ENCODE data around the gene LZTR1.

LZTR1 gene

DNA sequence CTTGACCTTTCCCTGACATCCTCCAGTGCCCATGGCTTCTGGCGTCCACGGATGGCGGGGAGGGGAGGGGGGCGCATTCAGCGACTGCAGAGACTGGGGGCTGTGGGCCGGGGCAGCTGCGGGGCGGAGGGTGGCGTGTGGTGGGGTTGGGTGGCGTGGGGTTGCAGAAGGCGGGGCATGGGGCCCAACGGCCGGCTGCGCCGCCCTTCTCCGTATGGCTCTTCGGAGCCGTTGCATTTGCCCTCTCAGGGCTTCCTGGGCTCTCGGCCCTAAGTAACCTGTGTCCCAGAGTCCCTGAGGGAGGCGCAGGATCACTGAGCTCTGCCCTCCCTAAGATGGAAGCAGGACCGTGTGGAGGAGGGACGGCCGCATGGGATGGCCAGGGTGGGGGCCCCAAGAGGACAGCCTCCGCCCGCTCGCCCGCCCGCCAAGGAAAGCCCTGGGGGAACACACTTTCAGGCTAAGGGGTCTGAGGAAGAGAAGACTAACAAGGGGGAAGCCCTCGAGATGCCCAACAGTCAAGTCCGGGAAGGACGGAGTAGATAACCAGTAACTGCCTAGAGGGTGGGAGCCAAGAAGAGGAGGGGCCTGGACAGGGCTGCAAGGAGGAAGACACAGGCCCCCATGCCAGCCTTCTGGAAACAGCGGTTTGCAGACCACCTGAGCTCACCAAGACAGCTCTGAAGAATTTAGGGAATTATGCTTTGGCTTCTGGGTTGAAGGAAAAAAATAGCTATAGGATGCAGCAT is 24.2 kb upstream of the LZTR1 start:
- peak overlapping the region; percentile 82 for H3K4me3 Mint-ChIP-seq
- peaks cover 27% of the 10 kb centered on the region for H3K4me1 Mint-ChIP-seq
- ATAC-seq, result peak; percentile 73
- H3K36me3 Mint-ChIP-seq, result peaks cover under 1% of the 10 kb centered on the region
- H3K27me3 Mint-ChIP-seq, result peaks cover 13% of the 10 kb centered on the region
- H3K9me3 Mint-ChIP-seq, result no peaks in the 10 kb centered on the region
- peak overlapping the region; percentile 20 for H3K27ac Mint-ChIP-seq

DNA sequence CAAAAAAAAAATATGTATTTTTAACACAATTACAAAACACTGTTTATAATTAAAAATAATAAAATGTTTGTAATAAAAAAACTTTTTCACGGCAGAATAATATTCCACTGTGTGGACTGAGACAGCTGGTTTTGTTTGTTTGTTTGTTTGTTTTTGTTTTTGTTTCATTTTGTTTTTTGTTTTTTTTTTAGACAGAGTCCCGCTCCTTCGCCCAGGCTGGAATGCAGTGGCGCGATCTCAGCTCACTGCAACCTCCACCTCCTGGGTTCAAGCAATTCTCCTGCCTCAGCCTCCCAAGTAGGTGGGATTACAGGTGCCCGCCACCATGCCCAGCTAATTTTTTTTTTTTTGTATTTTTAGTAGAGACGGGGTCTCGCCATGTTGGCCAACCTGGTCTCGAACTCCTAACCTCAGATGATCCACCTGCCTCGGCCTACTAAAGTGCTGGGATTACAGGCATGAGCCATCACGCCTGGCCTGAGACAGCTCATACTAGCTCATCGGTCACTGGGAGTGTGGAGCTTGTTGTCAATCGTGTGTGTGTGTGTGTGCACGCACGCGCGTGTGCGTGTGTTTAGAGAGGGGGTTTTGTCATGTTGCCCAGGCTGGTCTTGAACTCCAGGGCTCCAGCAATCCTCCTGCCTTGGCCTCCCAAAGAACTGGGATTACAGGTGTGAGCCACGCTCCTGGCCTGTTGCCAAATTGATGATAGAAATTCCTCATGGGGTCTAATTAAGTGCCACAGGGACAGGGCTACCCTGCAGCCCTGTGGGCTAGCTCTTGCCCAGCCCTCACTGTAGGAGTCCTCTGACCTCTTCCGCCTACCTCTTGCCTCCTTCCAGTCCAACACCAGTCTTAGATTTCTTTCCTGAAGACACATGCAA is 22.3 kb upstream of the LZTR1 start:
- ATAC-seq, result no peak
- Mint-ChIP-seq H3K27ac (no peak overlapping the region), H3K4me3 (no peak overlapping the region), H3K9me3 (no peaks in the 10 kb centered on the region), H3K36me3 (no peaks in the 10 kb centered on the region), H3K4me1 (peaks cover 40% of the 10 kb centered on the region), H3K27me3 (peaks cover 13% of the 10 kb centered on the region)

DNA sequence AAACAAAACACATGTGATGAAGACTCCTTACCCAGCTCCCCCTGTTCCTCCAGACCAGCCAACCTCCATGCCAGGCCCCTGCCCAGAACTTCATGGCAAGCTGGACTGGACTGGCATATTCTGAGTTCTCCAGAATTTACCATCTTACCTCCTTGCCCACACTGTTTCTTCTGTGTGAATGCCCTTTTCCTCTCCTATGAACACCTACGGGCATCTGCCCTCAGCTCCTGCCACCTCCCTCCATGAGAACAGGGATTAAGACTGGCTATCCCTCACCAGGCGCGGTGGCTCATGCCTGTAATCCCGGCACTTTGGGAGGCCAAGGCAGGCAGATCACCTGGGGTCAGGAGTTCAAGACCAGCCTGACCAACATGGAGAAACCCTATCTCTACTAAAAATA is 21.5 kb upstream of the LZTR1 start:
- Mint-ChIP-seq H3K9me3 (no peaks in the 10 kb centered on the region), H3K4me1 (peaks cover 44% of the 10 kb centered on the region), H3K36me3 (no peaks in the 10 kb centered on the region), H3K4me3 (no peak overlapping the region), H3K27me3 (peaks cover 13% of the 10 kb centered on the region), H3K27ac (no peak overlapping the region)
- ATAC-seq, result no peak

DNA sequence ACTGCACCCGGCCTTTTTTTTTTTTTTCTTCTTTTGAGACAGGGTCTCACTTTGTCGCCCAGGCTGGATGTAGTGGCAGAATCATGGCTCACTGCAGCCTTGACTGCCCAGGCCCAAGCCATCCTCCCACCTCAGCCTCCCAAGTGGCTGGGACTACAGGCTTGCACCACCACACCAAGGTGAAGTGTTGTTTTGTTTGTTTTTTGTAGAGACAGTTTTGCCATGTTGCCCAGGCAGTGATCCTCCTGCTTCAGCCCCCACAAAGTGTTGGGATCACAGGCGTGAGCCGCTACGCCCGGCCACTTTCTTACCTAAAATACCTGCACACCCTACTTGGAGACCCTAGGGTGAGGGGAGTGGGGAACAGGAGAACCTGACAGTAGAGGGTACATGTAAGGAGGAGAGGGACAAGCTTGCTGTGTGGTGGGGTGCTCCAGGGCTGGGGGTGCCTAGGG is 19.6 kb upstream of the LZTR1 start:
- Mint-ChIP-seq H3K27ac (no peak overlapping the region), H3K4me3 (no peak overlapping the region), H3K9me3 (no peaks in the 10 kb centered on the region), H3K27me3 (peaks cover 12% of the 10 kb centered on the region), H3K4me1 (peaks cover 52% of the 10 kb centered on the region), H3K36me3 (no peaks in the 10 kb centered on the region)
- ATAC-seq, result no peak

DNA sequence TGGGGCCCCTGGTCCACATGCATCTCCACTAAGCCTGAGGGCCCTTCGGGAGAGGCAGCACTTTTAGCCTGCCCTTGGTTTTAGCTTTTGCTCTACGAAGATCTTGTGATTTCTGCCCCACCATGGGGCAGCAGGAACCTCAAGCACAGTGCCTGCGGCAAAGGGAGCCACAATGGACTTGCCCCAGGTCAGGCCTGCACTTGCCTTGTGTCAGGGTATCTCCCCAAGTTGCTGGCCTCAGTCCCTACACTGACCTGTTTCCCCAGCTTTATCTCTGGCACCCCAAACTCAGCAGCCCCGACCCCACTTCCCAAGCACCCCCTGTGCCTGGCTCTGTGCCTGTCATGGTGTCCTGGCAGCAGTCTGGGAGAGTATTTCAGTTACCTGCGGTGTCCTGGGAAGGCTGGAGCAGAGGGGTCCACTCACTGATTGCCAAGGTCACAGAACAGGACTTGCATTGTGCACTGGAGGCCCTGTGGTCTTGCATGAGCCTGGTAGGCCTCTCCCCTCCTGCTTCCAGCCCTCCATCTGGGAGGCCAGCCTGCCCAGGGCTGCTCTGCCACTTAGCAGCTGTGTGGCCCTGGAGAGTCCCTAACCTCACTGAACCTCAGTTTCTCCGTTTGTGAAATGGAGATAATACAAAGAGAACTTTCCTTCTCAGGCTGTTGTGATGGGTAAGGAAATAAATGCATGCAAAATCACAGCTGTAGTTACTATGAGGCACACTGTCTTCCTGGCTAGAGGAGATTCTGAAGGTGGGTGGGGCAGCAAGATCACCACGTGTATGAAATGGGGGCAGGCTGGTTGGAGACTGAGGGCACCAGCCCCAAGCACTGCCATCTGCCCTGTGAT is 18.7 kb upstream of the LZTR1 start:
- no peaks in the 10 kb centered on the region for H3K36me3 Mint-ChIP-seq
- no peak overlapping the region for H3K4me3 Mint-ChIP-seq
- no peak for ATAC-seq

DNA sequence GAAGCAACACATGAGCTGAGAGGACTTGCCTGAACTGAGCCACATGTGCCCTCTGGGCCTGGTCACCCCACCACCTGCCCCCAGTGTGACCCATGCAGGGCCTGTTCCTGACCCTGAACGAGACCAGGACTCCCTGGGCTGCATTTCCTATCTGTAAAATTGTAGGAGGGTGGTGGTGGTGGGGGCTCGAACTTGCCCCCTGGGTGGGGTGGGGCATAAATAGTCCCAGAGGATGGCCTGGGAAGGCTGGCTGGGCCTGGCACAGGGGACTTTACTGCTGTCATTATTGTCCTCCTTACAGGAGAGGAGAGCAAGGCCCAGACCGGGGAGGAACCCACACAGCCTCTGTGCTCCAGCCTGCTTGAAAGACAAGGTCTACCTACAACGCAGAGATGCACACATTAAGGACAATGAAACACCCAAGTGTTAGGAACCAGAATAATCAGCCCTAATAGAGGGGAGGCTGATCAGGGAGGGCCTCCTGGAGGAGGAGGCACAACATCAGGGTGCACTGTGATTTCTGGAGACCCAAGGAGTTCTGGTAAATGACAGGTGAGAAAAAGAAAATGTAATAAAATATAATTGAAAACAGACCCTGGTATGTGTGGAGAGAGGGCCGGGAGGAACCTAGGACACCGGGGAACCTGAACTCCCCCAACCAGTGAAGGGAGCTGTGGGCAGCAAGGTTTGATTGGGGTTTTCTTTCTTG is 17.9 kb upstream of the LZTR1 start:
- no peak for ATAC-seq
- Mint-ChIP-seq H3K27me3 (no peaks in the 10 kb centered on the region), H3K4me1 (peaks cover 59% of the 10 kb centered on the region), H3K36me3 (no peaks in the 10 kb centered on the region), H3K4me3 (peak overlapping the region; percentile 76), H3K27ac (no peak overlapping the region), H3K9me3 (no peaks in the 10 kb centered on the region)

More for the DNA sequence above, 18.7 kb upstream of the LZTR1 start:
- no peak overlapping the region for H3K27ac Mint-ChIP-seq
- no peaks in the 10 kb centered on the region for H3K9me3 Mint-ChIP-seq
- peaks cover 3% of the 10 kb centered on the region for H3K27me3 Mint-ChIP-seq
- peaks cover 52% of the 10 kb centered on the region for H3K4me1 Mint-ChIP-seq

DNA sequence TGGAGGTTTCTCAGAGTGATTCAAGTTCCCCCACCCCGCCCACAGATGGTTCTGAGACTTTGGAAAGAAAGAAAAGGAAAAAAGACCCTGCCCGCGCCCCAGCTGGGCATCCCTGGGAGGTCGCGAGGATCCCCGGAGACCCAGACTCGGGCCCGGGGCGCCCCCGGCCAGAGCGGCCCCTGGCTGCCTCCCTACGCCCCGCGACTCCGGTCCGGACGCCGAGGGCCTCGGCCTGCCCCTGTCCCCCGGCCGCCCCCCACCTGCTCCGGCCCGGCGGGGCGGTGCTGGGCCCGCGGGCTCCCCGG is 17.3 kb upstream of the LZTR1 start:
- peak; percentile 10 for ATAC-seq
- no peak overlapping the region for H3K27ac Mint-ChIP-seq
- no peaks in the 10 kb centered on the region for H3K9me3 Mint-ChIP-seq
- peaks cover 64% of the 10 kb centered on the region for H3K4me1 Mint-ChIP-seq
- peak overlapping the region; percentile 76 for H3K4me3 Mint-ChIP-seq
- H3K36me3 Mint-ChIP-seq, result no peaks in the 10 kb centered on the region
- no peaks in the 10 kb centered on the region for H3K27me3 Mint-ChIP-seq

DNA sequence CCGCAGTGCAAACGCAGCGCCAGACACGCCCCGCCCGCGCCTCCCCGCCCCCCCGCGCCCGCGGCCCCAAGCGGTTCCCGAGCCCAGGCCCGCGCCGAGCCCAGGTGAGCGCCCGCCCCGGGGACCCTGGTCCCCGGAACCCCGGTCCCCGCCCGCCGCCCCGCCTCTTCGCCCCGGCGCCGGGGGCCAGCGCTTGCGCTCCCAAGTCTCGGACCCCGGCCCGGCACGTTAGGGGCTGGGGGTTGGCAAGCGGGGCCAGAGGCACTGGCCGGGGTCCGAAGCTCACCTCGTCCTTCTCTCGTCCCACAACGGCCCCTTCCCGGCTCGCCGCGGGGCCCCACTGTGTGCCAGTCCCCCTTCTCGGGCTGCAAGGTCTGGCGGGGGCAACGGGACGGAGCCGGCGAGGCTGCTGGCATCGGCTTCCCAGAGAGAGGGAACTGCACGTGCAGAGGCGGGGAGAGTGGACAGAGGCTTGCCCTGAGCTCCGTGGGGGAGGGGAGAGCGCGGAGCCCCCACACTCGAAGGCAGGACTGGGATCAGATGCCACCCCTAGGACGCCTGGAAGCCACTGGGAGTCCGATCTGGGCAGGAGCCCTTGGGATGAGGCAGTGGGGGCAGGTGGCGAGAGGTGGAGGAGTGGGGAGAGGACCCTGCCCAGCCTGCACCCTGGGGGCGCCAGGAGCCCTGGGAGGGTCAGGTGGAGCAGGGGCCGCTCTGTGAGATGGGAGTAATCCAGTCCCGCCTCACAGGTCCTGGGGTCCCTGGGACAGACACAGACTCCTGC is 16.8 kb upstream of the LZTR1 start:
- Mint-ChIP-seq H3K36me3 (no peaks in the 10 kb centered on the region), H3K27me3 (no peaks in the 10 kb centered on the region), H3K4me1 (peaks cover 64% of the 10 kb centered on the region), H3K27ac (peak overlapping the region; percentile 30), H3K9me3 (no peaks in the 10 kb centered on the region), H3K4me3 (peak overlapping the region; percentile 68)
- ATAC-seq, result peak; percentile 9

DNA sequence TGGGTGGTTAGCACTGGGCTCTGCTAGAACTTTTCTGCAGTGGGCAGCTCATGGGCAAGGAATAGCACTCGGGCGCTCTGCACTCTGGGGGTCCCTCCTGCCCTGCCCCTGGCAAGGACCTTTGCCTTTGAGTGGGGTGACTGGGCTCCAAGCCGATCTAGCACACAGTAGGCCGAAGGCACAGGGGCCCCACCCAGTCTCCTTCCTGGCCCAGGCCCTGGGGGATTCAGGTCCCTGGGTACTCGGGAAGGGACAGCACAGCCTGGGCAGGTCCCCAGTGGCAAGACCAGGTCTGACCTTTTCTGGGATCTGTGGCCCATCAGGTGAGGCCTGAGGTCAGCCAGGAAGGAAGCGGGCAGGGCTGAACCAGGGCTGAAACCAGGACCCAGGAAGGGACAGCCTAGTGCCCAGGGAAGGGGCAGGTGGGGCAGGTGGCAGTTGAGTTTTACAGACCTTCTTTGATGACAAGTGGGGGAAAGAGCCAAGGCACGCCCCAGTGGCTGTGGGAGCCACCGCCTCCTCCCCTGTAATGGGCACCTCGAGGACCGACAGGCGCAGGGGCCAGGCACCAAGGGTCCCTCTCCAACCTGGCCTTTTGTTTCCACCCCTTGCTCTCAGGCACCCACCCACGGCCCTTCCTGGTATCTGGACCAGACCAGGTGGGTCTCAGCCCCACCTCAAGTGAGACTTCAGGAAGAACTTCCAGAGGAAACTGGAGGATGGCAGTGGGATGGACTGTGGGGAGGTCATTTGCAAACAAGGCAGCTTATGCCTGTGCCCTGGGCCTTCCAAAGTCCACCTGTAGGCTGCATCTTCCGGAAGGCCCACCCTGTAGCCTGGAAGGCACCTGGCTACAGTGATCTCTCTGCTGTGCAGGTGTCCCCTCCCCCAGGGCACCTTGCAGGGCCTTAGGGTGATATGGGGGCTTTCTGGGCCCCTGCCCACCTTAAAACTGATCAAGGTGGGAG is 15.9 kb upstream of the LZTR1 start:
- Mint-ChIP-seq H3K4me1 (peaks cover 66% of the 10 kb centered on the region), H3K27ac (peak overlapping the region; percentile 30), H3K36me3 (no peaks in the 10 kb centered on the region), H3K9me3 (no peaks in the 10 kb centered on the region), H3K4me3 (peak overlapping the region; percentile 68), H3K27me3 (no peaks in the 10 kb centered on the region)
- ATAC-seq, result no peak

DNA sequence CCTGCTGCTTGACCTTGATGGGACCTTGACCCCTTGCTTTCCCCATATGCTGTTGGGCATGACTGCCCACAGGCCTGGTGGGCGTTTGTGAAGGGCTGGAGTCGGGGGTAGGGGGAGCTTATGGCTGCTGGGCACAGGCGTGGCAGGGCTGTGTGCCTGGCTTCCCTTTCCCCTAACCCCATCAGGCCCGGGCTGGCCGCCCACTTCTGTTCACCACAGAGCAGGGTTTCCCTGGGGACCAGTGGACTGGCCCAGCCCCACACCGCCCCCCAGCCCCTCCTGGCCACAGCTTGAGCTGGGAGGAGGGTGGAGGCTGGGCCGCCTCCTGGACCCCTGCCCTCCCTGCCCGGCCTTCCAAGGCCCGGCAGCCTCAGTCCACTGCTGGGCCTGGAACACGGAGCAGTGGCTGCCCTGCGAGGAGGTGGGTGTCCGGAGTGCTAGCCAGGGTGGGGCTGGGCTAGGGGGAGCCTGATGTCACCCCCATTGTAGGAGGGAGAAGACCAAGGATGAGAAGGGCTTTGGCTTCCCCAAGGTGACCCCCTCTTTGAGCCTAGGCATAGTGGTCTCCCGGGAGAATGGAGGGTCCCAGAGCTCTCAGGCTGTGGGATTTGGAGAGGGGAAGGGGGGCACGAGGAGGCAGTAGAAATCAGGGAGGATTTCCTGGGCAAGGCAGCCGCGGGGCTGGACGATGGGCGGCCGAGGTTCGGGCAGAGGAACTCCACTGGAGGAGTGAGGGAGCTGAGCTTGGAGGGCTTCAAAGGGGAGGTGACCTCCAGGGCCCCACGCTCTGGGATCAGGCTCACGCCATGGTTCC is 15.0 kb upstream of the LZTR1 start, which contains the start of gene AIFM3:
Gene AIFM3, plus strand, starts transcription at position 373 of the 814 bp plus-strand sequence. CDS start 690 bp downstream, outside the sequence.
- ATAC-seq, result peak; percentile 14
- no peaks in the 10 kb centered on the region for H3K27me3 Mint-ChIP-seq
- no peak within 1 kb of the TSS for H3K4me3 Mint-ChIP-seq
- H3K4me1 Mint-ChIP-seq, result peaks cover 67% of the 10 kb centered on the region
- H3K27ac Mint-ChIP-seq, result peak within 1 kb of the TSS; percentile 72
- no peaks in the 10 kb centered on the region for H3K9me3 Mint-ChIP-seq
- no peaks in the 10 kb centered on the region for H3K36me3 Mint-ChIP-seq

DNA sequence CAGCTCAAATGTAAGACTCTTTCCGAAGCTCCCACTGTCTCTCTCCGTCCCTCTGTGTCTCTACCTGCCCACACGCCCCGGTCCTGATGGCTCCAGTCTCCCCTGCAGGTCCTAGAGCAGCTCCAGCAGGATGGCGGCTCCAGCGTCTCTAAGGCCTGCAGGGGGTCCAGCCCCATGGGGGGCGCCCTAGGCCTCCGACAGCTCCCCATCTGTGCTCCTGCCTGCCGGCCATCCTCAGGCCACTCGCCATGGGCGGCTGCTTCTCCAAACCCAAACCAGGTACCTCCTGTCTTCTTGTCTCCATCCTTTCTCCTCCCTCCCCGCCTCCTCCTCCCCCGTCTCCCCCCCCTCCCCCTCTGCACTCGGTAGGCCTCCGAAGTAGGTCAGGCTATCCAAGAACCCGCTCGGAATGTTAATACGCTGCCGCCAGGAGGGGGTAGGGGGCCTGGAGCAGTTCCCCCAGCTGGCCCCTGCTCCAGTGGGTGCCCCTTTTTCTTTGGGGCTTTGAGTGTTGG is 14.3 kb upstream of the LZTR1 start:
- Mint-ChIP-seq H3K4me3 (no peak overlapping the region), H3K27ac (peak overlapping the region; percentile 72), H3K9me3 (no peaks in the 10 kb centered on the region), H3K27me3 (no peaks in the 10 kb centered on the region), H3K36me3 (no peaks in the 10 kb centered on the region), H3K4me1 (peaks cover 68% of the 10 kb centered on the region)
- ATAC-seq, result no peak

DNA sequence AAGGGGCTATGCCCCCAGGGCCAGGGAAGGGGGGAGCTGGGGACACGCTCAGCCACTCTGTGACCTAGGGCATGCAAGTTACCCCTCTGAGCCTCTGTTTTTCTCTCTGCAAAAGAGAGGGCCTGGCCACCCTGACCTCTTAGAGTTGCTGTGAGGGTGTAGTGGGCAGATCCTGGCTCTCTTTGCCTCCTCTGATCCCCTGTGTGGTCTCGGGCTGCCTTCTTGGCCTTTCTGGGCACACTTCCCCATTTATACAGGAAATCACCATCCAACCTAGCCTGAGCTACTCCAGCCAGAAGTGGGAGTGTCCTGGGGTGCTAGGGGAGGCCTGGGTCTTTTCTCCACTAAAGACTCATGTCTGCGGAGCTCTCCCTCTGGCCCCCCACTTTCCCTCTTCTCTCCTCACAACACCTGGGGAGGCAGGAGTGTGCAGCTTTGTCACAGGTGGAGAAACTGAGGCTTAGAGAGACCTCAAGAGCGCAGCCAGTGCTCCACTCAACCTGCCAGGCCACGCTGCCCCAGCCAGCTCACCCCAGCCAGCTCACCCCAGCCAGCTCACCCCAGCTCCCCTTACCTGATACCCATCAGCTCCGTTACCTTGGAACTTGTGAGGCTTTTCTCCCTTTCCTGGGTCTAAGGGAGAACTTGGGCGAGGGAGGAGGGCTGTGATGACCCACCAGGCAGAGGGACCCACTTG is 13.7 kb upstream of the LZTR1 start:
- Mint-ChIP-seq H3K27ac (peak overlapping the region; percentile 72), H3K4me1 (peaks cover 70% of the 10 kb centered on the region)

More for the DNA sequence above, 13.7 kb upstream of the LZTR1 start:
- Mint-ChIP-seq H3K27me3 (no peaks in the 10 kb centered on the region), H3K4me3 (no peak overlapping the region), H3K9me3 (no peaks in the 10 kb centered on the region), H3K36me3 (no peaks in the 10 kb centered on the region)
- ATAC-seq, result peak; percentile 60

Measured in stimulated activated memory B cell treated with anti-CD40 and anti-IgM and Interleukin-4, amounts not matched to agents 10 μg/mL and 1 μg/mL and 100 μg/mL, for 72 hours (primary cell).